T-cell (primary cell): ENCODE measurements around the gene PRKACB. TPM values are rescaled to one million over a fixed set of nuclear protein-coding genes. Genes with fewer than 3 reads are reported as not detected.

ENCODE experiments used
- ATAC-seq, 4 experiments: fragments of 200-7000 bp in 3 of 4; fragments of 150-1000 bp in 1 of 4; cut with Tn5 transposase; replicated peaks in 1 of 4; 1 replicate in 3 of 4; 2 replicates in 1 of 4; pipeline ENCODE4 v1.10.0; 2021; ENCODE audit warnings: moderate library complexity in 3 of 4, mild to moderate bottlenecking in 2 of 4, moderate number of reproducible peaks in 1 of 4
- CTCF ChIA-PET, 2 donors: fragments of 300-600 bp; sonication (Branson Sonifier 250); formaldehyde crosslinking; loops; one replicate each; lab custom pipeline; 2022; ENCODE audit warnings: antibody characterized with exemption in 2 of 2; lab: Charles Lee
- POLR2A ChIA-PET, 2 donors: fragments of 300-600 bp; sonication (Branson Sonifier 250); formaldehyde crosslinking; loops; one replicate each; lab custom pipeline; 2022; ENCODE audit warnings: antibody characterized with exemption in 2 of 2; lab: Charles Lee
- DNase-seq, 35 experiments: peaks; one replicate each; pipeline versions ENCODE4 v3.0.0 to v3.0.0-alpha.2; 2013 to 2023
- H3K27ac ChIP-seq: one replicate; pipeline ENCODE4 v1.5.1; 2013; ENCODE audit warnings: low read length
- H3K27me3 ChIP-seq, 2 experiments: replicated peaks in 1 of 2; 1 replicate in 1 of 2; 2 replicates in 1 of 2; pipeline versions ENCODE4 v1.6.1 to v1.7.0; 2013; ENCODE audit warnings: low read length in 1 of 2, mixed read lengths in 1 of 2; ENCODE audit not compliant: control insufficient read depth in 2 of 2, insufficient read depth in 2 of 2; ENCODE audit errors: extremely low read depth in 1 of 2
- H3K36me3 ChIP-seq, 2 donors: 1 replicate in 1 of 2; 2 replicates in 1 of 2; pipeline versions ENCODE4 v1.6.1 to v1.7.0; 2013; ENCODE audit warnings: low read length in 1 of 2; ENCODE audit not compliant: control insufficient read depth in 2 of 2, insufficient read depth in 1 of 2; ENCODE audit errors: extremely low read depth in 1 of 2
- H3K4me1 ChIP-seq, 2 experiments: 1 replicate in 1 of 2; 2 replicates in 1 of 2; pipeline versions ENCODE4 v1.6.1 to v1.7.0; 2013; ENCODE audit warnings: low read length in 2 of 2, mixed read lengths in 1 of 2; ENCODE audit not compliant: insufficient read depth in 2 of 2, control insufficient read depth in 1 of 2; ENCODE audit errors: extremely low read depth in 1 of 2
- H3K4me3 ChIP-seq, 2 donors: 1 replicate in 1 of 2; 2 replicates in 1 of 2; pipeline versions ENCODE4 v1.5.1 to v1.7.0; 2013; ENCODE audit warnings: mild to moderate bottlenecking in 2 of 2, low read length in 1 of 2, moderate library complexity in 1 of 2; ENCODE audit not compliant: control insufficient read depth in 1 of 2; ENCODE audit errors: extremely low read depth in 1 of 2
- H3K9me3 ChIP-seq: 2 replicates; pipeline ENCODE4 v1.7.0; 2013
- H3K27ac Mint-ChIP-seq, 2 donors: one replicate each; pipeline ENCODE4 v1.8.0; 2020 to 2021; ENCODE audit warnings: mild to moderate bottlenecking in 2 of 2, mixed read lengths in 2 of 2
- H3K27me3 Mint-ChIP-seq, 2 donors: one replicate each; pipeline ENCODE4 v1.8.0; 2021 to 2022; ENCODE audit warnings: mixed read lengths in 2 of 2
- H3K36me3 Mint-ChIP-seq: one replicate; pipeline ENCODE4 v1.8.0; 2021; ENCODE audit warnings: mixed read lengths
- H3K4me1 Mint-ChIP-seq, 3 donors: one replicate each; pipeline ENCODE4 v1.8.0; 2020 to 2022; ENCODE audit warnings: mixed read lengths in 3 of 3, mild to moderate bottlenecking in 1 of 3
- H3K4me3 Mint-ChIP-seq, 3 donors: one replicate each; pipeline ENCODE4 v1.8.0; 2020 to 2022; ENCODE audit warnings: mild to moderate bottlenecking in 3 of 3, mixed read lengths in 3 of 3, moderate library complexity in 3 of 3
- H3K9me3 Mint-ChIP-seq, 3 donors: one replicate each; pipeline ENCODE4 v1.8.0; 2020 to 2022; ENCODE audit warnings: mixed read lengths in 3 of 3
- WGBS: methylation state at CpG from one replicate; pipeline ENCODE4 v1.1.5; 2013; ENCODE audit warnings: missing lambda C conversion rate; ENCODE audit not compliant: insufficient coverage; 5-methylcytosine and 5-hydroxymethylcytosine counted together
- total RNA-seq, 35 experiments: library from RNA in 6 of 35; stranded (reverse) in 6 of 35; fragments of 120-200 nt in 1 of 35; gene quantifications; one replicate each; pipeline versions ENCODE4 v1.2.1 to v1.2.4 and lab custom pipeline; 2013 to 2026

The PRKACB gene
- total RNA-seq, 5 donors from 2014 or later (not counting 1 experiment from before 2014, with no cell fraction given) = 101 to 119 (median 109) TPM

DNA sequence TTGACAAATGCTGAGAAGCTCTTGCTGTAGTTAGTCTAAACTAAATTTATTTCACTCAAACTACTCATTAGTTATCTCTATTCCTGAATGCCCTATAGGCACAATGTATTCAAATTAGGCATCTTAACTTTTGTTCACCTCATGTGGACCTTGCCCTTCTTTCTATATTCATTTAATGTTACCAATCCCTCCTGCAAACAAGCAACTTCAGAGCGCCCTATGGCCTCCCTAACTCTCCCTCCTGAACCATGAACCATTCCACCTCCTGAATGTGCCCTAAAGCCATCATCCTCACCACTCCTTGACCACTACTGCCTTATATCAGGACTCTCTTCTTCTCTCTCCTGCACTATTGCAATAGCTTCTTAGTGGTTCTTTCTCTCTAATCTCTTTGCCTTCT is 122.7 kb downstream of the PRKACB start:
- ATAC-seq = no peak
- Mint-ChIP-seq H3K27ac (no peak overlapping the region), H3K27me3 (no peaks in the 10 kb centered on the region), H3K4me3 (no peak overlapping the region), H3K4me1 (peaks cover 10 to 13% (median 11%) of the 10 kb centered on the region in 3 donors), H3K9me3 (peaks cover 0 to 3% (median 0%) of the 10 kb centered on the region in 3 donors), H3K36me3 (no peaks in the 10 kb centered on the region)
- Histone ChIP-seq H3K4me1 (peaks cover 2 to 10% of the 10 kb centered on the region in 2 experiments), H3K27me3 (no peaks in the 10 kb centered on the region), H3K36me3 (no peaks in the 10 kb centered on the region), H3K27ac (no peak overlapping the region), H3K9me3 (no peaks in the 10 kb centered on the region), H3K4me3 (no peak overlapping the region)
- WGBS = 0% methylated on average over 1 of the region's 1 CpG
- DNase-seq = no peak
- ChIA-PET CTCF (no interaction called here), POLR2A (no interaction called here)

DNA sequence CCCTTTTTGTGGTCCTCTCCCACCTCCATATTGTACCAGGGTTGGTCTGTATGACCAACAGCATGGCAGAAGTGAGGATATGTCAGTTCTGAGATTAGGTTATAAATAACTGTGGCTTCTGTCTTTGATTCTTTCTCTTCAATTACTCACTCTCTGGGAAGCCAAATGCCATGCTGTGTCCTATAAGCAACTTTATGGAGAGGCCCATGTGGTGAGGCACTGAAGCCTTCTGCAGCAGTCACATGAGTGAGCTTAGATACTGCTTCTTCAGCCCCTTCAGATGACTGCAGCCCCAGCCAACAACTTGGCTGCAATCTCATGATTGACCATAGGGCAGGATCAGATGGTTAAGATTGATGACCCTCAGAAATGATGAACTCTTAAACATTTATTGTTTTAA is 123.4 kb downstream of the PRKACB start:
- peaks cover 4 to 10% of the 10 kb centered on the region in 2 experiments for H3K4me1 ChIP-seq
- ATAC-seq = no peak
- no peaks in the 10 kb centered on the region for H3K36me3 ChIP-seq
- H3K9me3 ChIP-seq = no peaks in the 10 kb centered on the region
- ChIA-PET POLR2A (no interaction called here), CTCF (no interaction called here)
- H3K4me1 Mint-ChIP-seq = peaks cover 10 to 16% (median 11%) of the 10 kb centered on the region in 3 donors
- H3K27me3 Mint-ChIP-seq = no peaks in the 10 kb centered on the region
- H3K27ac Mint-ChIP-seq = no peak overlapping the region
- H3K27me3 ChIP-seq = no peaks in the 10 kb centered on the region
- H3K4me3 Mint-ChIP-seq = no peak overlapping the region
- no peak overlapping the region for H3K27ac ChIP-seq
- H3K36me3 Mint-ChIP-seq = no peaks in the 10 kb centered on the region
- no peak overlapping the region for H3K4me3 ChIP-seq
- peaks cover 0 to 3% (median 0%) of the 10 kb centered on the region in 3 donors for H3K9me3 Mint-ChIP-seq
- DNase-seq = no peak

DNA sequence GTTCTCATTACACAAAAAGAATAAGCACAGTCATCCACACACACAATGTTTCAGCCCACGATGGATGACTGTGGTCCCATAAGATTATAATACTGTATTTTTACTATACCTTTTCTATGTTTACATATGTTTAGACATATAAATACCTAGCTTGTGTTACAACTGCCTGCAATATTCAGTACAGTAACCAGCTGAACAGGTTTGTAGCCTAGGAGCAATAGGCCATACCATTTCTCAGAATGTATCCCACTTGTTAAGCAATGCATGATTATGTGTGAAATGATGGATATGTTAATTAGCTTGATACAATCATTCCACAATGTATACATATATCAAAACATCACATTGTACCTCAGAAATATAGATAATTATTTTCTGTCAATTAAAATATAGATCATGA is 124.3 kb downstream of the PRKACB start:
- no peaks in the 10 kb centered on the region for H3K36me3 Mint-ChIP-seq
- H3K4me1 ChIP-seq = peaks cover 4 to 10% of the 10 kb centered on the region in 2 experiments
- POLR2A ChIA-PET = no interaction called here

DNA sequence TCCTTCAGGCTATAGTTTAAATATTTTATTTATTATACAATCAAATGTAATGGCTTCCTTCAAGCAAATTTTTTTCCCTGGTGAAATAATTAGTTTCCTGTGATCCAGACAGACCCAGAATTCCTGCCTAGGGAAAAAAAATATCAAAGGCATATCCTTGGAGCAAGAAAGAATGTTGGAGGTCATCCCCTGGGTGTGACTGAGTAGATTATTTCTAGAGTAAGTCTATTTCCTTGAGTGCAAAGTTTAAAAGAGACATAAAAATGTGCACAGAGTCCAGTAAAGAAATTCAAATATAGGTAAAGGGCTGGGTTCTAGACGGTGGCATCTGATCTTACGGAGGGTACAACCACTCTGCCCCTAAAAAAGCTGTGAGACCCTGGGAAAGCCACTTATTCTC is 125.2 kb downstream of the PRKACB start:
- ChIA-PET CTCF (no interaction called here), POLR2A (no interaction called here)
- no peak overlapping the region for H3K4me3 Mint-ChIP-seq
- no peak for ATAC-seq
- H3K27ac Mint-ChIP-seq = no peak overlapping the region
- peaks cover 10 to 18% (median 11%) of the 10 kb centered on the region in 3 donors for H3K4me1 Mint-ChIP-seq
- H3K27me3 ChIP-seq = no peaks in the 10 kb centered on the region
- WGBS = no CpG with 5 or more reads among the region's 2 CpGs
- DNase-seq = no peak
- H3K9me3 Mint-ChIP-seq = peaks cover 0 to 3% (median 0%) of the 10 kb centered on the region in 3 donors
- H3K36me3 Mint-ChIP-seq = no peaks in the 10 kb centered on the region
- H3K4me3 ChIP-seq = no peak overlapping the region
- no peak overlapping the region for H3K27ac ChIP-seq
- no peaks in the 10 kb centered on the region for H3K36me3 ChIP-seq
- peaks cover 4 to 10% of the 10 kb centered on the region in 2 experiments for H3K4me1 ChIP-seq
- H3K27me3 Mint-ChIP-seq = no peaks in the 10 kb centered on the region
- no peaks in the 10 kb centered on the region for H3K9me3 ChIP-seq

More for the DNA sequence above, 124.3 kb downstream of the PRKACB start:
- Histone ChIP-seq H3K9me3 (no peaks in the 10 kb centered on the region), H3K36me3 (no peaks in the 10 kb centered on the region), H3K4me3 (no peak overlapping the region), H3K27ac (no peak overlapping the region), H3K27me3 (no peaks in the 10 kb centered on the region)
- no peak for DNase-seq
- H3K9me3 Mint-ChIP-seq = peaks cover 0 to 3% (median 0%) of the 10 kb centered on the region in 3 donors
- H3K27ac Mint-ChIP-seq = no peak overlapping the region
- H3K27me3 Mint-ChIP-seq = no peaks in the 10 kb centered on the region
- WGBS = no CpG with 5 or more reads among the region's 1 CpG
- no peak for ATAC-seq
- H3K4me3 Mint-ChIP-seq = no peak overlapping the region
- H3K4me1 Mint-ChIP-seq = peaks cover 10 to 18% (median 11%) of the 10 kb centered on the region in 3 donors
- CTCF ChIA-PET = no interaction called here

DNA sequence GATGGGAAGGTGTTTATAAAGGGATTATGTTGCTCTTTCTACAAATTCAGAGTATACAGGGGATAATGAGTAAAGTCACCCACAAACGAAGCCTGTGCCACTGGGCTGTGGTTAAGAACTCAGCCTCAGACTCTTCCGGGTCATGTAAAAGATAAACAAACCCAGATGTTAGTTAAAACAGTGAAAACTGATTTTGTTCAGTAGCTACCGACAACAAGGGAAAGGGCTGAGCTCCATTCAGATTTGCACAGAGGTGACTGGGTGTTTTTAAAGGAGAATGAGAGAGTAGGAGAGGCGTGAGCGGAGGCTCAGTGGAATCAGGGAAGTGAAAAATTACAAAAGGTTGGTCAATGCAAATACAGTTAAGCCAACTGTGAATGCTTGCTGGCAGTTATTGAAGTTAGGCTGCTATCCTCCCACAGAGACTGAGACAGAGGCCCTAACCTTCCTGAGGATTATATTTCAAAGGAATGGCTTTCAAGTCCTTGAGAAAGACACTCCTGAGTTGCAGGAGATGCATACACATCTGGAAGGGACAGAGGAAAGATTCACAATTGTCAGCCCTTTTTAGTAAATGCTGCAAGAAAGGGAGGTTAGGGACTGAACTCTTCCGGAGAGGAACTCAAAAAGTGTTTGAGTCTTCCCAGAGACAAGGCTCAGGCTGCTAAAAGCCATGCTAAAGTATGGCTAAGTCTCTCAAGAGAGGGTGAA is 127.5 kb downstream of the PRKACB start:
- peaks cover 0 to 3% (median 0%) of the 10 kb centered on the region in 3 donors for H3K9me3 Mint-ChIP-seq
- Histone ChIP-seq H3K9me3 (no peaks in the 10 kb centered on the region), H3K27me3 (no peaks in the 10 kb centered on the region), H3K4me3 (no peak overlapping the region), H3K27ac (peak overlapping the region; percentile 48), H3K36me3 (no peaks in the 10 kb centered on the region), H3K4me1 (peaks cover 4 to 10% of the 10 kb centered on the region in 2 experiments)
- peaks cover 10 to 18% (median 11%) of the 10 kb centered on the region in 3 donors for H3K4me1 Mint-ChIP-seq
- POLR2A ChIA-PET = no interaction called here
- WGBS = 51% methylated on average over 5 of the region's 6 CpGs
- no peaks in the 10 kb centered on the region for H3K36me3 Mint-ChIP-seq
- H3K27ac Mint-ChIP-seq = peak overlapping the region; percentile 78 to 80
- H3K4me3 Mint-ChIP-seq = peak overlapping the region in 1 of 3 donors; percentile 28
- peaks cover 0 to 1% of the 10 kb centered on the region in 2 donors for H3K27me3 Mint-ChIP-seq
- DNase-seq (peak in 1 of 35 experiments; percentile 9), ATAC-seq (peak in 3 of 4 experiments; percentile 56 to 81 (median 58))
- CTCF ChIA-PET = no interaction called here

DNA sequence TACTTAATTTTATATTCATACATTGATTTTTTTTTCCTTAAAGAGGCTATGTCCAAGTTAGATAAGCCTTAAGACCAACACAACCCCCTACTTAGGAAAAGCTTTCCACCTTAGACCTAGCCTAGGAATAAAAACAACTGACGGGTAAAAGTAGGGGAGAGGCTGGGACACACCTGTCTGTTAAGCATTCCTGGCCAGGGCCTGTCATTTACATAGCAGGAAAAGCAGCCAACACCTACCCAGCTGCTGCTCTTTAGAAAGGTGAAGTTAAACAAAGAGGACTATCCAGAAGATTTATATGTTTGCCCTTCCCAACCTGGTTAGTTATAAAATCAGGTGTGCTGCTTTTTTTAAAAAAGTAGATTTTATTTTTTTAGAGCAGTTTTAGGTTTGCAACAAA is 128.3 kb downstream of the PRKACB start:
- ATAC-seq = no peak
- H3K4me1 ChIP-seq = peaks cover 4 to 10% of the 10 kb centered on the region in 2 experiments
- POLR2A ChIA-PET = no interaction called here
- no peaks in the 10 kb centered on the region for H3K9me3 ChIP-seq
- WGBS = no CpG with 5 or more reads among the region's 1 CpG
- H3K36me3 ChIP-seq = no peaks in the 10 kb centered on the region
- peak overlapping the region in 1 of 2 donors; percentile 35 for H3K27ac Mint-ChIP-seq
- H3K9me3 Mint-ChIP-seq = no peaks in the 10 kb centered on the region
- peaks cover 0 to 5% of the 10 kb centered on the region in 2 donors for H3K27me3 Mint-ChIP-seq
- no peak overlapping the region for H3K27ac ChIP-seq
- no peak overlapping the region for H3K4me3 ChIP-seq
- no peak for DNase-seq
- no peak overlapping the region for H3K4me3 Mint-ChIP-seq
- H3K36me3 Mint-ChIP-seq = no peaks in the 10 kb centered on the region
- CTCF ChIA-PET = no interaction called here
- H3K4me1 Mint-ChIP-seq = peaks cover 10 to 18% (median 11%) of the 10 kb centered on the region in 3 donors
- no peaks in the 10 kb centered on the region for H3K27me3 ChIP-seq
